Activated CD8-positive, alpha-beta memory T cell treated with anti-CD3 and anti-CD28 coated beads for 36 hours (primary cell): ENCODE results near the gene RPUSD3. TPM values are rescaled to one million over a fixed set of nuclear protein-coding genes. Genes with fewer than 3 reads are reported as not detected.

Experiments
- CTCF ChIA-PET: fragments of 350-600 bp; sonication (Branson Sonifier 250); formaldehyde crosslinking; loops from one replicate; lab custom pipeline; 2021; ENCODE audit warnings: antibody characterized with exemption; lab: Charles Lee
- POLR2A ChIA-PET: fragments of 350-600 bp; sonication (Branson Sonifier 250); formaldehyde crosslinking; loops from one replicate; lab custom pipeline; 2021; ENCODE audit warnings: antibody characterized with exemption; lab: Charles Lee
- total RNA-seq, 2 experiments: library from RNA; stranded (reverse); gene quantifications; one replicate each; pipeline ENCODE4 v1.2.3, GENCODE V29; 2021

The RPUSD3 gene
- total RNA-seq, 2 experiments from 2014 or later: 80.4 to 81.3 TPM

- POLR2A ChIA-PET: no interaction called here
Measured at GRCh38 chr3:9846931-9847488, 3.2 kb upstream of the RPUSD3 start.

GRCh38 chr3:9846231-9846630 is 2.4 kb upstream of the RPUSD3 start:
- POLR2A ChIA-PET: no interaction called here

More at GRCh38 chr3:9846931-9847488, 3.2 kb upstream of the RPUSD3 start:
- CTCF ChIA-PET: interaction anchor here (0.6 to 1.6 kb wide), 5 partner anchors 65 to 354 kb away, joined by 3 to 7 read pairs (median 4); no protein-coding TSS in a partner anchor

GRCh38 chr3:9841015-9841414 is 2.8 kb downstream of the RPUSD3 start:
- ChIA-PET POLR2A (no interaction called here), CTCF (interaction anchor here (1.0 kb wide), 1 partner anchor 31 kb away, joined by 3 read pairs; the partner anchor contains the start of gene TTLL3)

More at GRCh38 chr3:9846231-9846630, 2.4 kb upstream of the RPUSD3 start:
- CTCF ChIA-PET: interaction anchor here (0.7 to 1.6 kb wide), 4 partner anchors 66 to 169 kb away, joined by 3 to 5 read pairs (median 4); no protein-coding TSS in a partner anchor

GRCh38 chr3:9838856-9839255 is 5.0 kb downstream of the RPUSD3 start:
- ChIA-PET CTCF (interaction anchor here (1.1 kb wide), 1 partner anchor 12 kb away, joined by 3 read pairs; no protein-coding TSS in a partner anchor), POLR2A (no interaction called here)

GRCh38 chr3:9837701-9838582 is 5.9 kb downstream of the RPUSD3 start:
- POLR2A ChIA-PET: interaction anchor here (0.6 kb wide), 1 partner anchor 412 kb away, joined by 3 read pairs; no protein-coding TSS in a partner anchor
- CTCF ChIA-PET: no interaction called here

GRCh38 chr3:9834520-9835380 is 9.1 kb downstream of the RPUSD3 start:
- ChIA-PET CTCF (interaction anchor here (1.0 kb wide), 1 partner anchor 31 kb away, joined by 3 read pairs; no protein-coding TSS in a partner anchor), POLR2A (no interaction called here)

- ChIA-PET POLR2A (no interaction called here), CTCF (interaction anchor here (1.1 kb wide), 1 partner anchor 74 kb away, joined by 3 read pairs; no protein-coding TSS in a partner anchor)
Measured at GRCh38 chr3:9833078-9833477, 10.7 kb downstream of the RPUSD3 start.

GRCh38 chr3:9831253-9831652 is 12.6 kb downstream of the RPUSD3 start:
- POLR2A ChIA-PET: interaction anchor here (0.6 to 1.2 kb wide), 2 partner anchors 9 to 71 kb away, joined by 3 to 6 read pairs; partner anchors contain the start of gene IL17RE
- CTCF ChIA-PET: no interaction called here

GRCh38 chr3:9828801-9829755 is 14.7 kb downstream of the RPUSD3 start:
- ChIA-PET POLR2A (no interaction called here), CTCF (interaction anchor here (0.9 to 1.5 kb wide), 2 partner anchors 20 to 34 kb away, joined by 3 to 4 read pairs; no protein-coding TSS in a partner anchor)

- ChIA-PET POLR2A (no interaction called here), CTCF (interaction anchor here (0.7 to 1.3 kb wide), 5 partner anchors 12 to 106 kb away, joined by 3 to 5 read pairs (median 3); no protein-coding TSS in a partner anchor)
Measured at GRCh38 chr3:9826815-9827573, 16.8 kb downstream of the RPUSD3 start.

GRCh38 chr3:9825451-9826040 is 18.3 kb downstream of the RPUSD3 start:
- CTCF ChIA-PET: interaction anchor here (0.6 to 0.9 kb wide), 2 partner anchors 54 to 108 kb away, joined by 3 to 5 read pairs; no protein-coding TSS in a partner anchor
- POLR2A ChIA-PET: no interaction called here

- POLR2A ChIA-PET: no interaction called here
- CTCF ChIA-PET: no interaction called here
Measured at GRCh38 chr3:9820946-9821345, 22.9 kb downstream of the RPUSD3 start.

GRCh38 chr3:9820543-9820942 is 23.3 kb downstream of the RPUSD3 start:
- POLR2A ChIA-PET: interaction anchor here (0.6 kb wide), 1 partner anchor 294 kb away, joined by 3 read pairs; no protein-coding TSS in a partner anchor

GRCh38 chr3:9818666-9819335 is 25.0 kb downstream of the RPUSD3 start:
- ChIA-PET POLR2A (no interaction called here), CTCF (no interaction called here)

More at GRCh38 chr3:9820543-9820942, 23.3 kb downstream of the RPUSD3 start:
- CTCF ChIA-PET: no interaction called here

GRCh38 chr3:9817436-9817835 is 26.4 kb downstream of the RPUSD3 start:
- POLR2A ChIA-PET: no interaction called here
- CTCF ChIA-PET: no interaction called here

GRCh38 chr3:9815986-9816385 is 27.8 kb downstream of the RPUSD3 start:
- POLR2A ChIA-PET: no interaction called here
- CTCF ChIA-PET: no interaction called here
